ENCODE results near the gene ECT2L.
"Not testable (repeated sequence)": the region's sequence is repeated elsewhere in the genome, so short reads cannot be mapped to it uniquely, and the experiment has no call there.

The ECT2L gene

DNA sequence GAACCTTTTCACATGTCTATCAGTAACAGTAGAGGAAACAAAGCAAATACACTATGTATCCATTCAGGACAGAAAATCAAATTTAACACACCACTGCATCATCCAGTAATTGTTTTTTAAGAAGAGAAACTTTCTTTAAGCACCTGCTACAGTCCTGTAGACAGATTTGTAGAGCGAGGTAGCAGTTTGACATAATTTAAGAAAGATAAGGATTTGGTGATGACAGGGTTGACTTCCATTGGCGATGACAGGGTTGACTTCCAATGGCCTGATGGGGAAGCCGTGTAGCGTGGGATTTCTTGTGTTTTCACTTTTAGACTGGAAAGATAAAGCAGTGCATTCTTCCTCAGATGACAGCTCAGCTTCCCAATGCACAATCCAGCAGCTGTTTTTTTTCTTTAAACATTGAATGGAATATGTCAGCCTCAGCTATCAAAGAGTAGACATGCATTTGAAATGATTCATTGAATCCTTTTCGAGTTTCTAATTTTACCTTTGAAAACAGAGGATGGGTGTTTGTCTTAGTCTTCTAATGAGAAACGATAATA, 68.5 kb downstream of the ECT2L start:
- DNase-seq = no peak

GRCh38 chr6:138865480-138866109, 69.7 kb downstream of the ECT2L start:
- no peak for DNase-seq

DNA sequence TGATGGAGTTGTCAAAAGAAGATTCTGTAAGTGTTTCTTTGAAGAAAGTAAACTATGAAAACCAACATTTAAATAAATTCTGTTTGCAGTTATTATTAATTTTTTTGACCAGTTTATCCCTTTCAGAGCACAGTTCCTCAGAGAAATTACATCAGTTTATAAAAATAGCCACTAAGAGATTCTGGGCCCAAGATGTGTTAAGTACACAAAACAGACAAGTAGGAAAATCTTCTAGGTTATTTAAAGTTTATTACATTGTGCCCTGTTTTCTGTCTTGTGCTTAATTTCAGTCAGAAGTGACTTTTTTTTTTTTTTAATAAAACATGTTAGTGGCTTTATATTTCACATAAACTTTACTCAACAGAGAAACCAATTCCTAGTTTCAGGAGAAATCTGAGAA, 72.3 kb downstream of the ECT2L start:
- no peak for DNase-seq

DNA sequence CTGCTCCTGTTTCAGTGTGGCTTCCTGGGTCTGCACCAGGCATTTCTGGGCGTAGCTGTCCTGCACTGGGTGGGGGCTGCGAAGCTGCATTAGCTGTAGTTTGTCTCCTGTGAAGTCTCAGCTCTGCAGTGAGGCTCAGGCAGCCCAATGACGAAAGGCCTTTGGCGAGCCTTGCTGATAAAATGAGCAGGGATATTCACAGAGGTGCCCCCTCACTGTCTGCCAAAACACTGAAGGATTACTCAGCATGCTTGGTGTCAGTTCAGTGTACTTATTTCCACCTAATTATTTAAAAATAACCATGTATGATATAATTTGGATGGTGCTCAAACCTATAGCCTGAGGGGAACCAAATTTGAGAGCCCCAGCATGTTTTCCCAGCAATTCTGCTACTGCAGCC, 73.5 kb downstream of the ECT2L start:
- no peak for DNase-seq

- no peak for DNase-seq
Measured at GRCh38 chr6:138873191-138873590, 77.3 kb downstream of the ECT2L start.

- DNase-seq = no peak
Measured at GRCh38 chr6:138882369-138883017, 86.6 kb downstream of the ECT2L start.

DNA sequence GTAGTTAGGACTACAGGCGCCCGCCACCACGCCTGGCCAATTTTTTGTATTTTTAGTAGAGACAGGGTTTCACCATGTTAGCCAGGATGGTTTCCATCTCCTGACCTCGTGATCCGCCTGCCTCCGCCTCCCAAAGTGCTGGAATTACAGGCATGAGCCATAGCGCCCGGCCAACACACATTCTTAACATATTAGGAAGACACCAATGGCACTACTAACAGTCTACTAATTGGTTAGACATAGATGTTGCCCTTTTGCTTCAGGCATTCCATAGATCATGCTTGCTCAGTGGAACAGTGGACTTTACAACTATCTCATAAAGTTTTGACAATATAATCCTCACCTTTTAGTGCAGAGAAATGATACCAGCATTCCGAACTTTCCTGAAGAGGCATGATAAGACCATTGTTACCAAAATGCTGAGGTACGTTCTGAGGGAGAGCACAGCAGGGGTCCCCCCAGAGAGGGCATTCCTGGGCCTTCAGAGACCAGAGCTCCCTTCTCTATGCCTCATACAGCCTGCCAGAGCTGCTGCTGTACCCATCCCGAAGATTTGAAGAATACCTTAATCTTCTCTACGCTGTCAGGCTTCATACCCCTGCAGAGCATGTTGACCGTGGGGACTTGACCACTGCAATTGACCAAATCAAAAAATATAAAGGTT, 89.4 kb downstream of the ECT2L start:
- DNase-seq = no peak

DNA sequence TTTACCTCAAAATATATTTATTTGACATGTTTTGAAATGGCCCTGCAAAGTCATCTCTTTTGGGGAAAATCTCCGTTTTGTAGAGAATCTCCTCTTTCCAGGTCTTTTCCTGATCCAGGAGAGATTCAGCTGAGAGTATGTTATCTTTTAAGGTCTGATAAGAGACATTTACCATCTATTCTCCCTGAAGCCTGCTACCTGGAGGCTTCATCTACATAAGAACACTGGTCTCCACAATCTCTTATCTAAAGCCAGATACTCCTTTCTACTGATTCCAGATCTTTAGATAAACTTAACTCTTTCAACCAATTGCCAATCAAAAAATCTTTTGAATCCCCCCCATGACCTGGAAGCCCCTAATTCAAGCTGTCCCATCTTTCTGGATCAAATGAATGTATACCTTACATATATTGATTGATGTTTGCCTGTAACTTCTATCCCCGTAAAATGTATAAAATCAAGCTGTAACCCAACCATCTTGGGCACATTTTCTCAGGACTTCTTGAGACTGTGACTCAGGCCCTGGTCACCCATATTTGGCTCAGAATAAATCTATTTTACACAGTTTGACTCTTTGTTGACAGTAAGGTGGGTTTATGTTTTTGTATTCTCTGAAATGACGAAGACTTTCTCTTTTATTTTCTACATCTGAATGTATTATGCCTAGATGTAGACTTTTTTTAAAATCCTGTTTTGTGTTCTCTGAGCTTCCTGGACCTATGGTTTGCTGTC, 95.5 kb downstream of the ECT2L start:
- no peak for DNase-seq

DNA sequence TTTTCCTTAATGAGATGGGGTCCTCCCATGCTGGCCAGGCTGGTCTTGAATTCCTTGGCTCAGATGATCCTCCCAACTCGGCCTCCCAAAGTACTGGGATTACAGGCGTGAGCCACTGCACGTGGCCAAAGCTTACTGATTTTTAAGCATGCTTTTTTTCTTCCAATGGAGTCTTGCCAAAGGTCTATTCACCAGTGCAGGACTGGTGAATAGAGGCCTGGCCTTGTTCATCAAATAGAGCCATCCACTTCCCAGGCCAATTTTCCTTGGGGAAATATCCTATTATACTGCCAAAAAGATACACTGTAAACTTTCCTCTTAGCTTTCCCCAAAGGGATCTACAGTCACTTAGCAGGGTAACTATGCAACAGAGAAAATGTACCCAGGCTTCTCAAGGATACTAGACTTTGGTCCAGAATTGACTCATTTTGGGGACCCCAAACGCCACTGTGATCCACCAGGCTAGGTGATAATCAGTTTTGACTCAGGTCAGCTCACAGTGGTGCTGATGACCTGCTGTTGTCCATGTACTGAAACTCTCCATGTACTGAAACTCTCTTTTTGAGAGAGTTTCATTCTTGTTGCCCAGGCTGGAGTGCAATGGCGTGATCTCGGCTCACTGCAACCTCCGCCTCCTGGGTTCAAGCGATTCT, 100.3 kb downstream of the ECT2L start:
- no peak for DNase-seq

- DNase-seq = no peak
Measured at GRCh38 chr6:138897031-138897430, 101.1 kb downstream of the ECT2L start.

DNA sequence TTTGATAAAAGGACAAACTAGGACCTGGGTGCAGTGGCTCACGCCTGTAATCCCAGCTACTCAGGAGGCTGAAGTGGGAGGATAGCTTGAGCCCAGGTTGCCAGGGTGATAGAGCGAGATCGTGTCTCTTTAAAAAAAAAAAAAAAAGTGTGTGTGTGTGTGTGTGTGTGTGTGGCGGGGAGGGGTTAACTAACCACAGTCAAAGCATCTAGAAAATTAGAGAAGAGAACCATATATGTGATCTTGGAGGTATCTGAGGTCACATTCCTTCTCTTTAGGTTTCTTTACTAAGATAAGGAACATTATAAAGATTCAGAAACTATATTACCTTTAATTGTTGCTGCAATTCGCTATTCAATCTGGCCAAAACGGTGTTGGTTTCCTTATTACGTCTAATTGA, 111.3 kb downstream of the ECT2L start:
- DNase-seq = no peak

DNA sequence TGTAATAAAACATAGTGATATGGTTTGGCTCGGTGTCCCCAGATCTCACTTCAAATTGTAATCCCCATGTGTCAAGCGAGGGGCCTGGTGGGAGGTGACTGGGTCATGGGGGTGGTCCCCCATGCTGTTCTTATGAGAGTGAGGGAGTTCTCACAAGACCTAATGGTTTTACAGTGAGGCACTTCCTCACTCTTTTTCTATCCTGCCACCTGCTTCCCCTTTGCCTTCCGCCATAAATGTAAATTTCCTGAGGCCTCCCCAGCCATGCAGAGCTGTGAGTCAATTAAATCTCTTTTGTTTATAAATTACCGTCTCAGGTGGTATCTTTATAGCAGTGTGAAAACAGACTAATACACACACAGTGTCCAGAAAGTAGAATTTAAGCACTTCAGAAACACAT, 113.6 kb downstream of the ECT2L start:
- DNase-seq = no peak

GRCh38 chr6:138909975-138910374, 114.1 kb downstream of the ECT2L start:
- no peak for DNase-seq

GRCh38 chr6:138912308-138912707, 116.4 kb downstream of the ECT2L start:
- no peak for DNase-seq

DNA sequence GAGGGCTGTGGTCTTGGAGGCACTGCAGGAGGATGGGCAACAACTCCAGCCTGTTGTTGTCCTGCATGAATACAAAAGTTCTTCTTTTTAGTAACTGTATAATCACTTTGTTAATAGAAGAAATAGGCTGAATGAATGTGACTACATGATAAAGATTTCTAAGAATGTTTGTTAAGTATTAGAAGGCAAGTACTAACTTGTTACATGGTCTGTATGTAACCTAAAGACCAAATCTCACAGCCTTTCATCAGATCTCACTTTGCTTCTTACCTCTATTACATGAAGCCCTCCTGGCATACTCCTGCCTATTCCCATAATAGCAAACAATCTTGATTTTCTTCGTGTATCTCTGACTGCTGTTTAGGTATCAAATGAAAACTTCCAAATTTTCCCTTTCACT, 118.8 kb downstream of the ECT2L start:
- DNase-seq = no peak

DNA sequence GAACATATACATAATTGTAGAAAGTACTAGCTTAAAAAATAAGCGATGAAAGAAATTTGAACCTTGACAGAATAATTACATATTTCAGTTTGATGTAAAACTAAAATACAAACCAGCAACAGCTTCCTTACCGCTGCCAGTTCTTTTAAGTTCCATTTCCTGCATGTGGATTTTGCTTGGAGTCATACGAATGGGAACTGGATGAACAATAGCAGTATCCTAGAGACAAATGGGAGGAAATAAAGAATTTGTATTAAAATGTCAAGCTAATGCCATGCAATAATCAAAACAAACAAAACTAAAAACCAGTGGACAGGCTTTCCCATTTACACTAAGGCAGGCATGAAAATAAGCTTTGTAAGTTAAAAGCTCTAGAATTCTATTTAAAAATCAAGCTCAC, 125.0 kb downstream of the ECT2L start:
- DNase-seq = no peak

- DNase-seq = no peak
Measured at GRCh38 chr6:138923561-138923960, 127.7 kb downstream of the ECT2L start.

GRCh38 chr6:138925806-138926205, 129.9 kb downstream of the ECT2L start:
- DNase-seq = no peak

DNA sequence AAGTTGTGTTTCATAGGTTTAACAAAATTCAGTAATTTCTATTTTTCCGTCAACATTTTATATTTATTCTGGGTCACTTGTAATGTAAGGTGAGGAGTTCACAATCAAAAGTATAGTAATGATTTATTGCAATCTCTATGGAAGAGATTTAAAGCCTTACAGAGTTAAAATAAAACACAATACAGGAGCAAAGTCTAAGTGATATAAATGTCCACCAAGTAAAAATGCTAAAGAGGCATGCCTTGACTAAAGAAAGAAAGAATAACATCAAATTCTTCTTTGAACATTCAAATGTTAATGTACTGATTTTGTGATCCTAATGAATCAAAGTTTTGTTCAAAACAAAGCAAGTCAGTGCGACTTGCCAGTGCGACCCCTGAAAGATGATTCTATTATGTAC, 130.7 kb downstream of the ECT2L start:
- DNase-seq = no peak

DNA sequence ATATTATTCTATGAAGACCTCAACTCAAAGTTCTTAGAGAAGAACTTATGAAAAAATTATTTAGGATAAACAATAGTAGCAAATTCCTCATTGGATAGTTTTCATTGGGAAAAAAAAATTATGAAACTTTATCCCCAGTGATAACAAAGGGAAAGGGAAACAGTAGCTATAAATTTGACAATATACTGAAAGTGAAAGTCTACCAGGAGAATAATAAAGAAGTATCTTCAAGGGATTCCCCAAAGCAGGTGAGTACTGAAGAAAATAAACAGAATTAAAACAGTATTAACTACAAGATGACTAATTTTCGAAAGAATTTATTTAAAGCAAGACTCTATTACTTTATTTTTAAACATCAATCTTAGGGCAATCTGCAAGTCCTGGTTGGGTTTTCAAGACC, 135.8 kb downstream of the ECT2L start:
- no peak for DNase-seq

GRCh38 chr6:138936873-138937272, 141.0 kb downstream of the ECT2L start:
- DNase-seq = not testable (repeated sequence)

GRCh38 chr6:138943089-138943625, 147.3 kb downstream of the ECT2L start:
- DNase-seq = no peak

DNA sequence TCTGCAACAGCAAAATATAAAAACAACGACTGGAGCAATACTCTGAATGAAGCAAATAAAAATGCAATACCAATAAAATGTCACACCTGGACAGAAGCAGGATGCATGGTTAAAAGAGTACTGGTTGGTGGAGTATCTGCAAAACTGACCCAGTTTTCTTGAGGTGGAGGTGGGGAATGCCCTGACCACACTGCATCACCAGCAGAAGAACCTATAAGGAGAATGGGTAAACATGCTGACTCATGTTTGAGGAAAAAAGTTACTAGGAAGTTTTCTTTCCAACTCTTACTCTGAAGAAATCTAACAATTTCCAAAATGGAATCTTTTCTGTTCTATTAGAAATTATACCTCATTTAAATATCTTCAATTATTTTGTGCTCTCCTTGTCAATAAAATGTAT, 148.5 kb downstream of the ECT2L start:
- DNase-seq = peak; percentile 24
